GM12872 (cell line): ENCODE measurements around the gene ZNF385D.

Experiments
- CTCF ChIP-seq: IDR thresholded peaks from 3 replicates; pipeline ENCODE4 v1.5.1; 2011; ENCODE audit warnings: low read depth, mild to moderate bottlenecking, low read length, moderate library complexity; ENCODE audit not compliant: insufficient read depth

ZNF385D gene

GRCh38 chr3:21446945-21447475 lies 304.0 kb downstream of the ZNF385D start:
- no peak for TF ChIP-seq CTCF

- TF ChIP-seq CTCF: no peak
Measured at GRCh38 chr3:21446027-21446426, 305.0 kb downstream of the ZNF385D start.

GRCh38 chr3:21441821-21442220 lies 309.2 kb downstream of the ZNF385D start:
- no peak for TF ChIP-seq CTCF

GRCh38 chr3:21436835-21437234 lies 314.2 kb downstream of the ZNF385D start:
- no peak for TF ChIP-seq CTCF

GRCh38 chr3:21435871-21436270 lies 315.1 kb downstream of the ZNF385D start:
- TF ChIP-seq CTCF: no peak

GRCh38 chr3:21434310-21434709 lies 316.7 kb downstream of the ZNF385D start:
- TF ChIP-seq CTCF: no peak

- no peak for TF ChIP-seq CTCF
Measured at GRCh38 chr3:21433751-21434150, 317.3 kb downstream of the ZNF385D start.
